ENCODE data around the gene PLEKHN1.

Gene PLEKHN1

DNA sequence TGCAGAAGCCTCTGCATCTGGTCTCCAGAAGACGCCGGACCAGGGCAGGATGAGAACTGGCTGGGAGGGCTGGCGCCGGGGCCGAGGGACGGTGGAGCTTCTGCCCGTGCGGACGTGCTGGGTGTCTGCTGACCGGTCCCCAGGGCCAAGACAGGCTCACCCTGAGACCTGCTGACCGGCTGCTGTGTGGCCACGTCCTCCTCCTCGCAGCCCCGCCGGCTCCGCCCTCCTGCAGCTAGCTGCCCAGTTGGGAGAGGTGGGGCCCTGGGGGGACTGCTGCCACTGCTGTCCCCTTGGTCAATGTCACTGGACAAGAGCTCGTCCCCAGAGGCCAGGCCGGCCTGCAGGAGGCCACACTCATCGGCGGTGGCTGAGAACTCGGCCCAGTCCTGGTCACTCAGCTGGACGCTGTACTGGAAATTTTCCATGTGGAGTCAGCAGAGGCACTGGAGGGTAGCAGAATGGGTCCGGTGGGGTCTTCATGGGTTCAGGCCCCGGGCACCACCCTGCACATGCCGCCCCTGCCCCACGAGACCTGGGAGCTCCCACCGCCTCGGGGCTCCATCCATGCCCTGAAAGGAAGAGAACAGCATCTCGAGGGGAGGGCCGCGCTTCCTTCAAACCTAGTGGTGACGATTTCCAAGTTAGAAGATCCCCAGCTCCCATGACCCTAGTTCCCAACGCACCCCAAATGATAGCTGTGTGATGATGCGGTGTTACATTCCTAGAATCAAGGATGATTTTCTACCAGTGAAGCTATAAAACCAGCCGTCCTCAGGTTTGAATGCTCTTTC lies 14.5 kb downstream of the PLEKHN1 start:
- H3K36me3 ChIP-seq: no peaks in the 10 kb centered on the region
- H3K4me3 ChIP-seq (ENCODE audit: low read depth, low read length): no peak overlapping the region
- DNase-seq: peak; percentile 16
- no peaks in the 10 kb centered on the region; the same call in 1 of the 2 replicates for H3K4me1 ChIP-seq
- TF ChIP-seq, protein P1, sequence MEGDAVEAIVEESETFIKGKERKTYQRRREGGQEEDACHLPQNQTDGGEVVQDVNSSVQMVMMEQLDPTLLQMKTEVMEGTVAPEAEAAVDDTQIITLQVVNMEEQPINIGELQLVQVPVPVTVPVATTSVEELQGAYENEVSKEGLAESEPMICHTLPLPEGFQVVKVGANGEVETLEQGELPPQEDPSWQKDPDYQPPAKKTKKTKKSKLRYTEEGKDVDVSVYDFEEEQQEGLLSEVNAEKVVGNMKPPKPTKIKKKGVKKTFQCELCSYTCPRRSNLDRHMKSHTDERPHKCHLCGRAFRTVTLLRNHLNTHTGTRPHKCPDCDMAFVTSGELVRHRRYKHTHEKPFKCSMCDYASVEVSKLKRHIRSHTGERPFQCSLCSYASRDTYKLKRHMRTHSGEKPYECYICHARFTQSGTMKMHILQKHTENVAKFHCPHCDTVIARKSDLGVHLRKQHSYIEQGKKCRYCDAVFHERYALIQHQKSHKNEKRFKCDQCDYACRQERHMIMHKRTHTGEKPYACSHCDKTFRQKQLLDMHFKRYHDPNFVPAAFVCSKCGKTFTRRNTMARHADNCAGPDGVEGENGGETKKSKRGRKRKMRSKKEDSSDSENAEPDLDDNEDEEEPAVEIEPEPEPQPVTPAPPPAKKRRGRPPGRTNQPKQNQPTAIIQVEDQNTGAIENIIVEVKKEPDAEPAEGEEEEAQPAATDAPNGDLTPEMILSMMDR (IDR thresholded peaks at IDR 0.05; ENCODE audit: low read depth, low read length): no peak
- H3K27me3 ChIP-seq: peaks cover 53% of the 10 kb centered on the region
- H3K9me3 ChIP-seq: no peaks in the 10 kb centered on the region

DNA sequence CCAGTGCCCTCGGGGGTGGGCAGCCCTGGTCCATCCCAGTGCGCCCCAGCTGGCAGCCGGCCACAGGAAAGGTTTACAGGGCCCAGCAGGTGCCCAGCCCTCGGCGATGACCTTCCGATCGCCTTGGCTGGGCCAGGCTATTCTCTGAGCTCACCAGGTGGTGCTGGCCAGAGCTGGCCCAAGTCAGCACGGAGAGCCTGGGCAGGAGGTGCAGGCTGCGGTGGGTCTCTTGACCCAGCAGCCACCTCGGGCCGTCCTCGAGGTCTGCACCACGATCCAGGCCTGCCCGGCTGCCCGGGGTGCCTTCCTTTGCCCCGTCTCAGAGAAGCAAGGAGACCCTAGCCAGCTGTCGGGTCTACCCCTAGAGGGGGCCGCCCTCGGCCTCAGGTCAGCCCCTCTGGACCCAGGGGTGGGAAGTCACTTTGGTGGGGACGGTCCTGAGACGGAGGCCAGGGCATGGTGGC lies 15.2 kb downstream of the PLEKHN1 start:
- H3K4me3 ChIP-seq (ENCODE audit: low read depth, low read length): no peak overlapping the region
- peaks cover 60% of the 10 kb centered on the region for H3K27me3 ChIP-seq
- H3K4me1 ChIP-seq: no peaks in the 10 kb centered on the region
- no peaks in the 10 kb centered on the region for H3K9me3 ChIP-seq
- TF ChIP-seq, protein P1 (IDR thresholded peaks at IDR 0.05; ENCODE audit: low read depth, low read length): no peak
- H3K36me3 ChIP-seq: no peaks in the 10 kb centered on the region
- no peak for DNase-seq

DNA sequence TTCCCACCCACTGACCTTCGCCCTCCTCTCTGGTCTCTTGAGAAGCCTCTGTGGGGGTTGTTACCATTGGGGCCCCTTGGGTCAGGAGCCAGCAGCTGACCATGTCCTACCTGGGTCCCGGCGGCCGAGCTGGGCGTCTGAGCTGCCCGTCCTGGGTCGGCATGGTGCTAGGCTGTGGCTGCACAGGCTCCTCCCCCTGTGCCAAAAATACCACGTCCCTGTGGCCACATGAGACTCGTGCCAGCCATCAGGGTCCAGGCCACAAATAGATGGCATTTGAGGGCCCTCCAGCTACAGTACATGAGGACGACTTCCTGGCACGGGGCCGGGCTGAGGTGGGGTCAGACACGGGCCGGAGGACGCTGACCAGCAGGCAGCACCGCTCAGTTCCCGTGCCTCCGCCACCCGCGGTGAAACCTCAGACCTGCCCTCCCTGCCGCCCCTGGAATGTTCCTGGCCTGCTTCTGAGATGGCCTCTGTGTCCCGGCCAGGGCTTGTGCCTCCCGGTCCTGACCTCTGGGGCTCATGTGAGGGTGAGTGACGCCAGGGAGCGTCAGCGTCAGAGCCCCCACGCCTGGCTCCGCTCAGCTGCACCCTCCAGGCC lies 15.8 kb downstream of the PLEKHN1 start, which contains the start of gene PERM1:
Gene PERM1, minus strand, starts transcription at position 139 of the 604 bp plus-strand sequence. CDS start 1,064 bp downstream, outside the sequence.
- H3K9me3 ChIP-seq: no peaks in the 10 kb centered on the region
- H3K4me1 ChIP-seq: no peaks in the 10 kb centered on the region
- DNase-seq: no peak
- TF ChIP-seq, protein P1 (IDR thresholded peaks at IDR 0.05; ENCODE audit: low read depth, low read length): no peak
- peaks cover 63% of the 10 kb centered on the region for H3K27me3 ChIP-seq
- no peak within 1 kb of the TSS for H3K4me3 ChIP-seq (ENCODE audit: low read depth, low read length)
- H3K36me3 ChIP-seq: no peaks in the 10 kb centered on the region

DNA sequence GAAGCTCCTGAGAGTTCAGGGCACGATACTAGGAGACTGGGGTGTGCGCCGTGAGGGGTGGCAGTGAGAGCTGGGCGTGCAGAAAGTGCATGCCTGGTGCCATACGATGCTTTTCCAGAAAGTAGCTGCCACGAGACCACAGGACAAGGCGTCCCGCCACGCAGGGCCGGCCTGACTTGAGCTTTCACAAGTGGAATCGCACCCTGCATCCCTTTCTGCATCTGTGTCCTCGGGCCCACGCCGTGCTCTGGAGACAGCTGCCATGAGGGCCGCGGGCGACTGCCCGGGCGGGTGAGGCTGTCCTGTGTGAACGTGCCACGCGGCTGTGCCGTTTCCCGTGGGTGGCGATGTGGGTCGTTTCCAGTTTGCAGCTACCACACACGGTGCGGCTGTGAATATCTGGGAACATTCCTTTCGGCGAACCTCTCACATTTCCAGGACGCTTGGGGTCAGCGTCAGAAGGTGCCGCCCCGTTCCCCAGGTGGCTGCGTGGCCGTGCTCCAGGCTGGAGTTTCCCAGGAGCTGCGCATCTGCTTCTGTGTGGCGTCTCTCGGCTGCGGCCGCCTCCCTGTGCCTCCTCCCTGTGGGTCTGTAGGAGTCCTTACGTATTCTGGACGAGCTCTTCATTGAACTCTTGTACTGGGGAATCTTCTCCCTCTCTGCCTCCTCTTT lies 16.6 kb downstream of the PLEKHN1 start:
- peaks cover 70% of the 10 kb centered on the region for H3K27me3 ChIP-seq
- H3K4me3 ChIP-seq (ENCODE audit: low read depth, low read length): no peak overlapping the region
- H3K4me1 ChIP-seq: no peaks in the 10 kb centered on the region
- H3K9me3 ChIP-seq: no peaks in the 10 kb centered on the region
- no peaks in the 10 kb centered on the region for H3K36me3 ChIP-seq
- TF ChIP-seq, protein P1 (IDR thresholded peaks at IDR 0.05; ENCODE audit: low read depth, low read length): no peak
- DNase-seq: peak; percentile 11

DNA sequence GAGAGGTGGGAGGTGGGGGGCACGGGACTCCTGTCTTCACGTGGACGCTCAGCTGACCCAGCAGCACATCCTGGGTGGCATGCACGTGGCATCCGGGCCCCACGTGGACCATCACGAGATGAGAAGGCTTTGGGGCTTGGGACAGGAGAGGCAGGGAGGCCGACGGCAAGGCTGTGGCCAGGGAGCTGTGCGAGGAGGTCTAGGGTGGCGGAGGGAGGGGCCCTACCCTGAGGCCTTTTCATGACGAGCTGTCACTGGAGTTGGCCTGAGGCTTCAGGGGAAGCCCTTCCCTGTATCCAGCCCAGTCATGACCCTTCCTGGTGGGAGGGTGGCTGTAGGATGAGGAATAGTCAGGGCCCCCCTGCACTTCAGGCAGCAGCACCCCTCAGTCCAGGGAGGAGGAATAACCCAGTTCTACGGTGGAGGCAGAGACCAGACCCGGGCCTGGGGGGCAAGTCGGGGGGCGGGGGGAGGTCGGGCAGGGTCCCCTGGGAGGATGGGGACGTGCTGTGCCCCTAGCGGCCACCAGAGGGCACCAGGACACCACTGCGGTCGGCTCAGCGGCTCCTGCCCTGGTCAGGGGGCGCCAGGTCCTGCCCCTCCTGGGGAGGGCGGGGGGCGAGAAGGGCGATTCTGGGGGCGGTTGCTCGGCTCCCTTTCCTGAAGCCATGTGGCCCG lies 17.7 kb downstream of the PLEKHN1 start:
- Histone ChIP-seq H3K27me3 (peaks cover 76% of the 10 kb centered on the region), H3K4me3 (ENCODE audit: low read depth, low read length) (no peak overlapping the region), H3K4me1 (no peaks in the 10 kb centered on the region), H3K36me3 (no peaks in the 10 kb centered on the region), H3K9me3 (no peaks in the 10 kb centered on the region)
- TF ChIP-seq, protein P1 (IDR thresholded peaks at IDR 0.05; ENCODE audit: low read depth, low read length): peak; percentile 71
- peak; percentile 61 for DNase-seq
